Panc1 (cell line): ENCODE data around the gene CLEC18B.
"Not testable (repeated sequence)": the region's sequence is repeated elsewhere in the genome, so short reads cannot be mapped to it uniquely, and the experiment has no call there.

Experiments used
- CTCF ChIP-seq: fragments of 450-650 bp; IDR thresholded peaks from 2 replicates; pipeline ENCODE4 v1.5.1; 2017; ENCODE audit warnings: mild to moderate bottlenecking
- POLR2AphosphoS5 ChIP-seq: IDR thresholded peaks from 2 replicates; pipeline ENCODE4 v1.6.1; 2012; ENCODE audit warnings: mild to moderate bottlenecking, low read depth, low read length, moderate library complexity
- REST ChIP-seq, 2 experiments: IDR thresholded peaks; 2 replicates each; pipeline ENCODE4 v1.6.1; 2011 to 2012; ENCODE audit warnings: low read depth in 2 of 2, control low read depth in 1 of 2, low read length in 1 of 2, mild to moderate bottlenecking in 1 of 2, moderate library complexity in 1 of 2; ENCODE audit not compliant: insufficient read depth in 1 of 2
- TCF7L2 ChIP-seq: IDR thresholded peaks from 2 replicates; pipeline ENCODE4 v1.6.1; 2011; ENCODE audit warnings: mild to moderate bottlenecking, low read depth, low read length, inconsistent platforms

- not testable (repeated sequence) for TF ChIP-seq CTCF; POLR2AphosphoS5; REST (IDR thresholded peaks at IDR 0.05; ENCODE audit: insufficient read depth in 1 of 2, low read depth in 2 of 2, low read length in 1 of 2); TCF7L2
These were observed 4.5 kb upstream of the CLEC18B start for GRCh38 chr16:74425751-74426150.
